ENCODE measurements around the gene FAM9C.

The FAM9C gene

GRCh38 chrX:13001961-13002671 lies 42.3 kb downstream of the FAM9C start:
- DNase-seq, result no peak

DNA sequence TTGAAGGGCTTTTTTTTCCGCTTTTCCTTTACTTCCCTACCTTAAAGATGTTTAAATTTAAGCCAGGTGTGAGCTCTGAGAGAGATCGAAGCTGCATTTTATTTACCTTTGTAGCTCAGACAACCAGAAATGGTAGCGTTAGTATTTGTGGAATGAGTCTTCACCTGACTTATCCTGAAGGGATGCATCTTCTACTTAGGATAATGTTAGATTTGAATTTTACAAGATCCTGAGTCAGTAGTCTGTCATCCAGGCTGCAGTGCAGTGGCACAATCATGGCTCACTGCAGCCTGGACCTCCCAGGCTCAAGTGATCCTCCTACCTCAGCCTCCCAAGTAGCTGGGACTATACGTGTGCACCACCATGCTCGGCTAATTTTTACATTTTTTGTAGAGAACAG lies 43.3 kb downstream of the FAM9C start:
- no peak for DNase-seq

DNA sequence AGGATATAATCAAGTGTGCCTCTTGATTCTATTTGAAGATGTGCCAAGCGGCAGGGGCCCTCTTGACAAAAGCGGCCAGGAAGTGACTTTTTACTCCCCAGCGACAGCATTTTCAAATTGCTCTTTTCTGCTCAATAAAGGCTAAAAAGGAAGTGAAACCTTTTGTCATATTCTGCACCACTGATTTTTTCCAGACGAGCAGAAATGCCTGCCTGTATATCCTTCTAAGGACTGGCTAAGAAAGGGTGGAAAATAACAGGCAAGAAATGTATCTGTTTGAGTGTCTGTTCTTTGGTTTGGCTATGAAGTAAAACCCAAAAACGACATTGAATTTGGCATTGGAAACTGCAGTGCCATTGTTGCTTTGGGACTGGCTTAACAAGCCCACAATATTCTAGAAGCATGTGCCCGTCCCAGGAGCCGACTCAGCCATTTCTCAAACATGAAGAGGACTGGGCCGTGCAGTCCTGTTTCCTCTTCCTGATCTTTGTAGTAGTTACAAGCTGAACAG lies 44.1 kb downstream of the FAM9C start:
- DNase-seq, result no peak

GRCh38 chrX:12999422-12999821 lies 45.0 kb downstream of the FAM9C start:
- no peak for DNase-seq

DNA sequence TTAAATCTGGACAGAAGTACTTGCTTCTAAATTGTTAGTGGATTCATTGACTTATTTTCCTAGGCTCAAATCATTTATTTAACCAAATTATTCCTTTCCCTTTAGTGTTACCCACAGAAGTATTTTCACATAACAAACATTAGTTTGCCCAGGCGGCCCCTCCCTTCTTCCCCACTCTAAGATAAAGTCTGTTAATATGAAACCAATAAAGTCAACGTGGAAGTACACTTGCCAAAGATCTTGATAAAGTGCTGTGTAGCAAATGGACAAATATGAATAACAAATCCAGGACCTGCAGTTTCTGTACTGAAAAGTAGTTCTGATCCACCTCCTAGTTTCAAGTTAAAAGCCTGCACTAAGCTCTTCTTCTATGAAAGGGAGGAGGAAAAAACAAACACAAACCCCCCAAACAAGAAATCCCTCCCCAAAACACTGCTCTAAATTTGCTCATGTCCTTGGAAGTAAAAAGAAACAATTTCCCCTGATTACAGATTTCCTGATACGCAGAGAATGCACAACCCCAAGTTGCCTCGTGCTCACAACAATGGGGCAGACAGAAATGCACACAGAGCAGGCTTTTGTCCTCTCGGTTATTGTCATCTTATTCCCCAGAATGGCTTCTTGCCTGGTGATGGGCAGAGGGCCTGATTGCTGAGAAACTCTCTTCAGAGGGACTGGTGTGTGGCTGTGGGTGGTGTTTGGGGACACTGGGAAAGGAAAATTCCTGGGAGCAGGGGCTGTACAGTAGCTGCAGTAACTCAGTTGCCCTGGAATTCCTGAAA lies 46.3 kb downstream of the FAM9C start:
- no peak for DNase-seq

GRCh38 chrX:12996934-12997435 lies 47.4 kb downstream of the FAM9C start:
- DNase-seq, result no peak

- no peak for DNase-seq
Measured at GRCh38 chrX:12994321-12994720, 50.1 kb downstream of the FAM9C start.

DNA sequence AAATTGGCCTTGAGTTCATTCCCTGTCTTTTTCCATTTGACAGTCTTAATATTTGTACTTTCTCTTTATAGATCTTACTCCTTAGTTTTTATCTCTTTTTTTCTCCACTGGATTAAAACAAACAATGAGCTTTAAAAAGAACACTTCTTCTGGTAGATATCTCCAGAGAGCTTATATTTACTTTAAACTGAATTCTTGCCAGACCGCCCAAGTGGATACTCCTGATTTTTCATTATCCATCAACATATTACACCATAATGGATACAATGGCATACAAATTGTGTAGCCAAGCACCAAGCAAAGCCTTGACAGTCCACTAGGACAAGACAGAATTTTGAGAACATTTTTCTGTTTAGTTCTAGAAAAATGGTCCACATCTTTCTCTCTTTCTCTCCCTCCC lies 50.6 kb downstream of the FAM9C start:
- DNase-seq, result no peak

DNA sequence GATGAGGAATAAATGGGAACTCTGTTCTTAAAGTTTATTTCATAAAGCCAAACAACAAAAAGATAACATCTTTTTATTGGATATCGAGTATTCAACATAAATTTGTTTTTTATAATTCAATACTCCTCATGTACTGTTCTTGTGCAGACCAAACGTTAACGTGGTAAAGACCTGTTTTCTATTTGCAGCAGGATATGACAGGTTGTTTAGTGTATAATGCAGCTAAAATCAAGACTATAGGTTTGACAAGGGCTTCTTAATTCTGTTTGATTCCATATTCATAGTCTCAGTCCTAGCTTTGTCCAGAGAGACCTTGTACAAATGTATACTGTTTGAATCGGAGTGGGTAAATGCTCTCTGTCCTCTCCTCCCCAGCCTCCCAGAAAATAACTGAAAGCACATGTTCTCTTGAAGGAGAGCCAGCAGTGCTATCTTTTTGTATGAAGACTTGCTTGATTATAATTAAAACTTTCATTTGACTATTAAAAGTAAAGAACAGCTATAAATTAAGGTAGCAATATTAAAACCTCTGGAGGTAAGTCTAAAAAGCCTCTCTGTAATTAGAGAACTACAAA lies 51.8 kb downstream of the FAM9C start:
- DNase-seq, result no peak

- no peak for DNase-seq
Measured at GRCh38 chrX:12991575-12991974, 52.8 kb downstream of the FAM9C start.

DNA sequence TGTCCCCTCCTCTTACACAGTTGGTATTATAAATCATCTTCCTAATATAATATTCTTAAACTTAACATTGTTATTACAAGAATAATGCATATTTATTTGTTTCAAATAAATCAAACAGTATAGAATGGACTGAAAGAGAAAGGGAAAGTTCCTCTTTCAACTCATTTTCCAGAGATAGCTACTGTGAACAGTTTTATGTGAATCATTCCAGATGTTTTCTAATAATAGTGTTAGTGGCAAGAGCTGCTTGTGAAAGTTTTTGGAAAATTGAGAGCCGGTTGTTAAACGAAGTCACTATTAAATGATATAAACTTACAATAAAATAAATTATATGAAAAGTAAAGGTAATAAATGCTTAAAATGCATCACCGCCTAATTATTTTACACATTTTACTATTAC lies 55.0 kb downstream of the FAM9C start:
- no peak for DNase-seq

- no peak for DNase-seq
Measured at GRCh38 chrX:12988797-12989196, 55.6 kb downstream of the FAM9C start.

DNA sequence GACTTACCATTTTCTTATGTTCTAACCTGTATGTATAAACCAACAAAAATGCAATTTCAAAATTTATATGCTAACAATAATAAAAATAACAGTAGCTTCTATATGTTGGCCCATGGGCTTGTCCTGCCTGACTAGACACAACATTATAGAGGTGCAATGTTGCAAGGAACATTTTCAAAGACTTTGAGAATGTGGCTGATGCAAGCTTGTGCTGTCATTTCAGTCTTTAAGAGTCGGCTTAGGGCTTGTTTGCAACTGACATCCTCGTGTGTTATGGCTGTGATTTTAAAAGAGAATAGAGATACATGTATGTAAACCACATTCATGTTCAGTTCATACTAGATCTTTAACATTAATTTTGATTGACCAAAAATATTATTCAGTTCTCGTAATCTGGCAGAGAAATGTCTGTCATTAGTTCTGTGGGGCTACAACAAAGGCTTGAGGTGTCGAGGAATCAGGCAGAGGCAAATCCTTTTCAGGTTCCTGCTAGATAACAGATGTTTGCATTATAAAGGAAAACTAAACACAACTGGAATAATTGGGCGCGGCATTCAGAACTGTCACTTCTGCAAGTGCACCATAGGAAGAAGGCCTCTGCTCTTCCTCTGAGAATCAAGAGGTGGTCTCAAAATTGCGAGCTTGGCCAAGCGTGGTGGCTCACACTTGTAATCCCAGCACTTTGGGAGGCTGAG lies 56.4 kb downstream of the FAM9C start:
- no peak for DNase-seq

GRCh38 chrX:12987340-12987739 lies 57.1 kb downstream of the FAM9C start:
- DNase-seq, result no peak

- no peak for DNase-seq
Measured at GRCh38 chrX:12986886-12987285, 57.5 kb downstream of the FAM9C start.

GRCh38 chrX:12986164-12986779 lies 58.1 kb downstream of the FAM9C start:
- DNase-seq, result no peak
